ENCODE data around the gene IMPA2. TPM values are rescaled to one million over a fixed set of nuclear protein-coding genes. Genes with fewer than 3 reads are reported as not detected.
A peak's percentile ranks its signal among the peaks of the same experiment; 100 is the strongest.

The IMPA2 gene
- total and polyA plus RNA-seq, 2 of the 13 experiments (the other 11 are each of a cell fraction or from before 2014, with no cell fraction given) = 37.8 to 71.8 TPM

DNA sequence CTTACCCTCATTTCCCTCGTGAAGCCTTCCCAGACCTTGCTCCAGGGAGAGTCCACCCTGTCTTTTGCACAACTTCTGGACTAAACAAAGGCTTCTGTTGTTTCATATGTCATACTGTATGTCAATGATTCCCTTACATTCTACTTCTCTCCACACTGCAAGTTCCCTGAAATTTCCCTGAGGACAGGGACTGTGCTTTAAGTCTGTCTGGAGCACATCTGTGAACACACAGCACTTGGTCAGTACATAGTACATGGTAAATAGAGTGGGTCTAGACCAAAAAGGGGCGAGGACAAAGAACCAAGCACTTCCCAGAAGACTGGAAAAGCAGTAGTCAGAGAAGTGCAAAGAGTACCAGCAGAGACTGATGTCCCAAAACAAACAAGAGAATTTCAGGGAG, 23.7 kb upstream of the IMPA2 start (continued):
- TF ChIP-seq, protein P1, sequence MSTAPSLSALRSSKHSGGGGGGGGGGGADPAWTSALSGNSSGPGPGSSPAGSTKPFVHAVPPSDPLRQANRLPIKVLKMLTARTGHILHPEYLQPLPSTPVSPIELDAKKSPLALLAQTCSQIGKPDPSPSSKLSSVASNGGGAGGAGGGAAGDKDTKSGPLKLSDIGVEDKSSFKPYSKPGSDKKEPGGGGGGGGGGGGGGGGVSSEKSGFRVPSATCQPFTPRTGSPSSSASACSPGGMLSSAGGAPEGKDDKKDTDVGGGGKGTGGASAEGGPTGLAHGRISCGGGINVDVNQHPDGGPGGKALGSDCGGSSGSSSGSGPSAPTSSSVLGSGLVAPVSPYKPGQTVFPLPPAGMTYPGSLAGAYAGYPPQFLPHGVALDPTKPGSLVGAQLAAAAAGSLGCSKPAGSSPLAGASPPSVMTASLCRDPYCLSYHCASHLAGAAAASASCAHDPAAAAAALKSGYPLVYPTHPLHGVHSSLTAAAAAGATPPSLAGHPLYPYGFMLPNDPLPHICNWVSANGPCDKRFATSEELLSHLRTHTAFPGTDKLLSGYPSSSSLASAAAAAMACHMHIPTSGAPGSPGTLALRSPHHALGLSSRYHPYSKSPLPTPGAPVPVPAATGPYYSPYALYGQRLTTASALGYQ (CRISPR knock-in tag; IDR thresholded peaks at IDR 0.05) = 0 out of 2 replicates have a peak, but pooled peaks have one; percentile 26
- TF ChIP-seq ZNF138 (CRISPR knock-in tag; IDR thresholded peaks at IDR 0.05; ENCODE audit: low read depth) (no peak), TBX3 (IDR thresholded peaks at IDR 0.05; ENCODE audit: borderline replicate concordance) (no peak), JUNB (CRISPR knock-in tag; IDR thresholded peaks at IDR 0.05; ENCODE audit: borderline replicate concordance) (no peak), ADNP (CRISPR knock-in tag; IDR thresholded peaks at IDR 0.05) (no peak), KLF12 (CRISPR knock-in tag; IDR thresholded peaks at IDR 0.05; ENCODE audit: borderline replicate concordance) (no peak), BATF2 (CRISPR knock-in tag; IDR thresholded peaks at IDR 0.05) (no peak), SOX5 (CRISPR knock-in tag; IDR thresholded peaks at IDR 0.05; ENCODE audit: borderline replicate concordance) (peak; percentile 46; the same call in 1 of the 2 replicates), KMT2A (CRISPR knock-in tag; IDR thresholded peaks at IDR 0.05) (no peak), ELF3 (CRISPR knock-in tag; IDR thresholded peaks at IDR 0.05) (peak; percentile 20; the same call in 1 of the 2 replicates), ZNF629 (CRISPR knock-in tag; conservative IDR thresholded peaks at IDR 0.05) (no peak), GATA4 (IDR thresholded peaks at IDR 0.05; ENCODE audit: borderline replicate concordance, low read depth) (no peak), PHF21A (CRISPR knock-in tag; IDR thresholded peaks at IDR 0.05) (peak; percentile 44), FIP1L1 (IDR thresholded peaks at IDR 0.05; ENCODE audit: borderline replicate concordance, insufficient read depth, low read depth, low read length) (no peak), ZNF768 (CRISPR knock-in tag; IDR thresholded peaks at IDR 0.05) (no peak), POLR2G (IDR thresholded peaks at IDR 0.05; ENCODE audit: low read depth, low read length) (no peak), NFIB (CRISPR knock-in tag; IDR thresholded peaks at IDR 0.05; ENCODE audit: borderline replicate concordance) (no peak)
- TF ChIP-seq, protein P2, sequence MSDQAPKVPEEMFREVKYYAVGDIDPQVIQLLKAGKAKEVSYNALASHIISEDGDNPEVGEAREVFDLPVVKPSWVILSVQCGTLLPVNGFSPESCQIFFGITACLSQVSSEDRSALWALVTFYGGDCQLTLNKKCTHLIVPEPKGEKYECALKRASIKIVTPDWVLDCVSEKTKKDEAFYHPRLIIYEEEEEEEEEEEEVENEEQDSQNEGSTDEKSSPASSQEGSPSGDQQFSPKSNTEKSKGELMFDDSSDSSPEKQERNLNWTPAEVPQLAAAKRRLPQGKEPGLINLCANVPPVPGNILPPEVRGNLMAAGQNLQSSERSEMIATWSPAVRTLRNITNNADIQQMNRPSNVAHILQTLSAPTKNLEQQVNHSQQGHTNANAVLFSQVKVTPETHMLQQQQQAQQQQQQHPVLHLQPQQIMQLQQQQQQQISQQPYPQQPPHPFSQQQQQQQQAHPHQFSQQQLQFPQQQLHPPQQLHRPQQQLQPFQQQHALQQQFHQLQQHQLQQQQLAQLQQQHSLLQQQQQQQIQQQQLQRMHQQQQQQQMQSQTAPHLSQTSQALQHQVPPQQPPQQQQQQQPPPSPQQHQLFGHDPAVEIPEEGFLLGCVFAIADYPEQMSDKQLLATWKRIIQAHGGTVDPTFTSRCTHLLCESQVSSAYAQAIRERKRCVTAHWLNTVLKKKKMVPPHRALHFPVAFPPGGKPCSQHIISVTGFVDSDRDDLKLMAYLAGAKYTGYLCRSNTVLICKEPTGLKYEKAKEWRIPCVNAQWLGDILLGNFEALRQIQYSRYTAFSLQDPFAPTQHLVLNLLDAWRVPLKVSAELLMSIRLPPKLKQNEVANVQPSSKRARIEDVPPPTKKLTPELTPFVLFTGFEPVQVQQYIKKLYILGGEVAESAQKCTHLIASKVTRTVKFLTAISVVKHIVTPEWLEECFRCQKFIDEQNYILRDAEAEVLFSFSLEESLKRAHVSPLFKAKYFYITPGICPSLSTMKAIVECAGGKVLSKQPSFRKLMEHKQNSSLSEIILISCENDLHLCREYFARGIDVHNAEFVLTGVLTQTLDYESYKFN (CRISPR knock-in tag; conservative IDR thresholded peaks at IDR 0.05) = peak; percentile 27; the same call in 1 of the 2 replicates
- TF ChIP-seq, protein P3, sequence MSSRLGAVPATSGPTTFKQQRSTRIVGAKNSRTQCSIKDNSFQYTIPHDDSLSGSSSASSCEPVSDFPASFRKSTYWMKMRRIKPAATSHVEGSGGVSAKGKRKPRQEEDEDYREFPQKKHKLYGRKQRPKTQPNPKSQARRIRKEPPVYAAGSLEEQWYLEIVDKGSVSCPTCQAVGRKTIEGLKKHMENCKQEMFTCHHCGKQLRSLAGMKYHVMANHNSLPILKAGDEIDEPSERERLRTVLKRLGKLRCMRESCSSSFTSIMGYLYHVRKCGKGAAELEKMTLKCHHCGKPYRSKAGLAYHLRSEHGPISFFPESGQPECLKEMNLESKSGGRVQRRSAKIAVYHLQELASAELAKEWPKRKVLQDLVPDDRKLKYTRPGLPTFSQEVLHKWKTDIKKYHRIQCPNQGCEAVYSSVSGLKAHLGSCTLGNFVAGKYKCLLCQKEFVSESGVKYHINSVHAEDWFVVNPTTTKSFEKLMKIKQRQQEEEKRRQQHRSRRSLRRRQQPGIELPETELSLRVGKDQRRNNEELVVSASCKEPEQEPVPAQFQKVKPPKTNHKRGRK (CRISPR knock-in tag; IDR thresholded peaks at IDR 0.05) = no peak
- TF ChIP-seq, protein P4, sequence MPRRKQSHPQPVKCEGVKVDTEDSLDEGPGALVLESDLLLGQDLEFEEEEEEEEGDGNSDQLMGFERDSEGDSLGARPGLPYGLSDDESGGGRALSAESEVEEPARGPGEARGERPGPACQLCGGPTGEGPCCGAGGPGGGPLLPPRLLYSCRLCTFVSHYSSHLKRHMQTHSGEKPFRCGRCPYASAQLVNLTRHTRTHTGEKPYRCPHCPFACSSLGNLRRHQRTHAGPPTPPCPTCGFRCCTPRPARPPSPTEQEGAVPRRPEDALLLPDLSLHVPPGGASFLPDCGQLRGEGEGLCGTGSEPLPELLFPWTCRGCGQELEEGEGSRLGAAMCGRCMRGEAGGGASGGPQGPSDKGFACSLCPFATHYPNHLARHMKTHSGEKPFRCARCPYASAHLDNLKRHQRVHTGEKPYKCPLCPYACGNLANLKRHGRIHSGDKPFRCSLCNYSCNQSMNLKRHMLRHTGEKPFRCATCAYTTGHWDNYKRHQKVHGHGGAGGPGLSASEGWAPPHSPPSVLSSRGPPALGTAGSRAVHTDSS (CRISPR knock-in tag; conservative IDR thresholded peaks at IDR 0.05) = no peak

All from HepG2 (cell line).